HG02943 (cell line): Measurements from ENCODE around the gene BGN.

ENCODE experiments used
- ATAC-seq: cut with Tn5 transposase; IDR thresholded peaks from one replicate; pipeline ENCODE4 v1.9.1; 2021; ENCODE audit warnings: mild to moderate bottlenecking, low read depth, moderate library complexity; ENCODE audit not compliant: unreplicated experiment

BGN gene

DNA sequence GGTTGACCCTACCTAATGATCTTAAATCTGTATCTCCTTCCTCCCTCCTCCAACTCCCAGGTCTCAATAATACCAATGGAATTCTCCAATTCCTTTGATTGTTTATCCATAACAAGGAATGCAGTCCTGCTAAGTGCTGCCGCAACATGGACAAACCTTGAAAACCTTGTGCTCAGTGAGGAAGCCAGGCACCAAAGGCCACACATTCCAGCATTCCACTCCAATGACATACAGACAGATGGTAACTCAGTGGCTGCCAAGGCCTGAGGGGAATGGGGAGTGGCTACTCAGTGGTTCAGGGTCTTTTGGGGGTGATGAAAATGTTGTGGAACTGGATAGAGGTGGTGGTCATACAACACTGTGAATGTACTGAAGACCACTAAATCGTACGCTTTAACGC, 34.8 kb upstream of the BGN start:
- ATAC-seq = no peak

- no peak for ATAC-seq
These were observed 34.0 kb upstream of the BGN start for GRCh38 chrX:153460826-153461225.

DNA sequence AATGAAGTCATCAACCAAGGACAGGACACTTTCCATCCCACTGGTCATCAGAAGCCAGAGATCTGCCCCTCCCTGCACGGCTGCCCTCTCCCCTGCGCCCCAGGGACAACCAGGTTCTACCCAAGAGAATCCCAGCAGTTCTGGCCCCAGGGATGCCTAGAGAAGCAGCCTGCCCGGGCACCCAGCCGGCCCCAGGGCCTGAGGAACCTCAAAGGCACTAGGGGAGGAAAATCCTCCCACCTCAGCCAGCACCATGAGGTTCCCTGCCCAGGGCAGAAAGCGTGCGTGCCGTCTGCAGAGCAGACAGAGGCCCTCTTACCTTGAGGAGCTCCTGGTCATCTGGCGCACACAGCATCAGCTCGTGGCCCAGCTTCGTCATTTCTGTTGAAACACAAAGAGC, 32.5 kb upstream of the BGN start:
- ATAC-seq = no peak

GRCh38 chrX:153463031-153463430, 31.7 kb upstream of the BGN start:
- ATAC-seq = no peak

- ATAC-seq = no peak
These were observed 31.2 kb upstream of the BGN start for GRCh38 chrX:153463556-153463955.

DNA sequence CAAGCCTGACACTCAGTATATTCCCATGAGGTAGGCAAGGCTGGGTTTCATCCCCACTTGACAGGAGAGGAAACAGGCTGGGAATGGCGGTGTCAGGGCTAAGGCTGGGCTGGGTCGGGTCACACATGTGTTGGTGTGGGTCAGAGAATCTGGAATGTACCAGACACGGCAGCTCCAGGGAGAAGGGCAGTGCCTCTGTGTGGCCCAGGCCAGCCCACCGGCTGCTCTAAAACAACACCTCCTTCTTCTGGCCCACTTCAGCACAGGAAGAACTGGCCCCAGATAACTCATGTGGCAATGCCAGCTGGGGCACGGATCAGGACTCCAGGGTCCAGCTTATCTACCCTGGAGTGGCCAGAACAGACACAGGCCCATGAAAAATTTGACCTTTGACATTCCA, 30.7 kb upstream of the BGN start:
- ATAC-seq = no peak

DNA sequence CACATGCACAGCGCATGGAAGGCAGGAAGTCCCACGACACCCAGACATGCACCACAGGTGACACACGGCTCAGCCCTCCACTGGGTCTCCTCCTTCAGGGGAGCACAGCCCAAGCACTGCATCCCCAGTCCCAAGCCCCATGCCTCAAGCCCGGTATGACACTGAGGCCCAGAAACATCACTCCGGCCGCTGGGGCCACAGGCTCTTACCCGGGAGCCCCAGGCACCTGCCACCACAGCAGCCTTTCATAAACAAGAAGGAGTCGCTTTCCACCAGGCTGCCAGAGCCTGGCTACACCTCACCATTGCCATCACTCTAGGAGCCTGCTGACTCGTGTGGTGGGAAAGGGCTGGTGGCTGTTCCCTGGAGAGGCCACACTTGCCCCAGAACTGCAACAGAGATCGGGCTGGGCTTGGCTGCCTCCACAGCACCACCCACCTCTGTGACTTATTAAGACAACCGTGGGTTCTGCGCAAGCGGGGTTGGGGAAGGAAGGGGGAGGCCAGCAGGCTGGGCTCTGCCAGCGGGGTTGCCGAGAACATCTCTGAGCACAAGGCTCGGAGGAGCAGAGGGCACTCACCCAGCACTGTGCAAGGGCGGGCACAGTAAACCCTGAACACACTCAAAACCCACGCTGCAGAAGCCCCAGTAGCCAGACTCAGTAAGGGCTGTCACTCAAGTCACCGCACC, 28.9 kb upstream of the BGN start:
- ATAC-seq = no peak

- no peak for ATAC-seq
These were observed 26.7 kb upstream of the BGN start for GRCh38 chrX:153468008-153468580.

DNA sequence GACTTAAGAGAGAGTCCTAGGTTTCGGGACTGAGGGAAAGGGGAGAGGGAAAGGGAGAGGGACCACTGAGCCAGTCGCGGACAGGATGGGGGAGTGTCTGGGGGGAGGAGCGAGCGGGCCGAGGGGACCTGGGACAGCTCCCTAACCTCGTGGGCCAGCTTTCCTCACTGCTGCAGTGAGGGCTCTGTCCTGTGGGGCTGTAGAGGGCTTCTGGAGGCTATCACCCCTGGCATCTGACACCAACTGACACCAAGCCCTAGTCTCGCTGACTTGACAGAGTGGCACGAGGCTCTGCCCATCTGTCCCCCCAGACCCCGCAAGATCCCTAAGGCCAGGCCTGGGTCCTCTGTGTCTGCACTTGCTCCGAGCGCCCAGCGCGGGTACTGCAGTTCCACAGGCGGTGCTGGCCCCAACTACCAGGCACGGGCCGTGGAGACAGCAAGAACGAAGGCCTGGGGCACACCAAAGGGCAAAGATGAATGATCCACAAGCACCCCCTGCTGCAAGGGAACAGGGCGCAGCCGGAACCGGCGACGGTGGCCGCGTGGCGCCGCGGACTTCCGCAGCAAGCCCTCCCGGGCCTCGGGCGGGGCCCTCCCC, 24.9 kb upstream of the BGN start:
- peak; percentile 34 for ATAC-seq

- peak; percentile 72 for ATAC-seq
These were observed 24.1 kb upstream of the BGN start, which contains the start of gene HAUS7 for GRCh38 chrX:153470411-153471363. TSS of gene HAUS7 (minus strand) at chrX:153470576. CDS start at chrX:153470557, 19 bp downstream.

DNA sequence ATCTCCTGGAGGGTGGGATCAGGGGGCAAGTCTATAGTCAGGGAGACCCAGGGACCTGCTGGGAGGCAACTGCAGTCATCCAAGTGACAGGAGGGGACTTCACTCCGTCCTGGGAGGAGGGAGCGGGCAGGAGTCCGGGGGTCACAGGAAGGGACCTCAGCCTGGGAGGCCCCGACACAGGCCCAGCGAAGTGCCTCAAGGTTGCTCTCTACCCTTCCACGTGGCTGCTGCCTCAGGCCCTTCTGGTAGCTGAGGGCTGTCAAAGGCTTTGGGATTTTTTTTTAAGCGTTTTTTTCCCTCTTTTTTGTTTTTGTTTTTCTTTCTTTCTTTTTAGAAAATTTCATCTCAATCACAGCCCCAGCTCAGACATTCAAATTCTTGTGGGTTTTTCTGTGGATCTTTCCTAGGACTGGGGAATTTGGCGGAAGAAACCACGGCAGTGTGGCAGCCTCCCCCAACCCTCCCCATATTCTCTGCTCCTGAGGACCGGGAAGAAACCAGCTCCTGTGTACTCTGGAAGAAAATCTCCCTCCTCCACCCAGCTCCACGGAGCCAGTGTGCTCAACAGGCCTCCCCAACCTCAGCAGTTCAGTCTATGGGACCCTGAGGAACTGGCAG, 23.0 kb upstream of the BGN start:
- ATAC-seq = no peak

DNA sequence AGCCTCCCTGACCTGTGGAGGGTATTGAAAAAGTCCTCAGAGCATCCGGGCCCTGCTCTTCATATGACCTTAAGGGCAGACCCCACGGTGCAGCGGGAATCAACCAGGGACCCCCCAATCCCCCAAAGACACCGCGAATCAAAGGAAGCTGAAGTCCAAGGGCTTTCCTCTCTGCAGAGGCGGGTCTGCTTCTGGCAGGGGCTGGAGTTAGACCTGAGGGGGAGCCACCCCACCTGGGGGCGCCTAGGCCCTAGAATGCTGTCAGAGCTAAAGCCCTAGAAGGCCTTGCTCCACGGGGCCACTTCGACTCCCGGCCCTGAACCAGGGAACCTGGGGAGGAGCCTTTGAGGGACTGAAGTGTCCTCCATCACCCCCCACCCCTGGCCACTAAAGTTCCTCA, 21.7 kb upstream of the BGN start:
- ATAC-seq = no peak

DNA sequence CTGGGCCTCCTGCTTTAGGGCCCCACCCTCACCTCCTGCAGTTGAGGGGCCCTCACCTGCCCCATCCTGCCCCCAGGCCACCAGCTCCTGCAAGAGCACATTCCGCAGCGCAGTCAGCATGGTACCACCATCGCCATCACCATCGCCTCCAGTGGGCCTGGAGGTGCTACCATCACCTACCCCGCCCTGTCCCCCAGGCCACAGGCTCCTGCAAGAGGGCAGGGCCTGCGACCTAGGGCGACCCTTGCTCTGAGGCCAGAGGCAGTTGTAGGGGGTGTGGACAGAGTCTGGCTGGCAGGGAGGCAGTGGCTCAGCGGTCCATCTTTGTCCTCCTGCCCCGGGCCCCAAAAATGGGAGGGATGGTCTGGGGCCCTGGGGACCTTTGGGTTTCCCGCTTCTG, 20.5 kb upstream of the BGN start:
- ATAC-seq = no peak

DNA sequence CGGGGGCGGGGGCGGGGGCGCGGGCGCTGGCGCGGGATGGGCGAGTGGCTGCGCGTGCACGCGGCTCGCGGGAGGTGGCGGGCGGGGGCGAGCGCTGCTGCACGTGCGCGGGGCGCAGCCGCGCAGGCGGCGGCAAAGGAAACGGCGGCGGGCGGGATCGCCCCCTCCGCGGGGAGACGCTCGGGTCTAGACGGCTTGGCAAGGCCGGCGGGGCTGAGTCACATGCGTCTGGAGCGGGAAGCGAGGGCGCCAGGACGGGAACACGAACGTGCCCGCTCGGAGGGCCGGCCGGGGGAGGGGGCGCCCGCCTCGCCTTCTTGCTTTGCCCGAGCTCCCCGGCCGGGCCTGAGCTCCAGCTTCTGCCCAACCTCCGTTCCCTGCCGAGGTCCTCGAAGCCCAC, 20.1 kb upstream of the BGN start:
- ATAC-seq = no peak

- no peak for ATAC-seq
These were observed 19.5 kb upstream of the BGN start for GRCh38 chrX:153475271-153475670.

DNA sequence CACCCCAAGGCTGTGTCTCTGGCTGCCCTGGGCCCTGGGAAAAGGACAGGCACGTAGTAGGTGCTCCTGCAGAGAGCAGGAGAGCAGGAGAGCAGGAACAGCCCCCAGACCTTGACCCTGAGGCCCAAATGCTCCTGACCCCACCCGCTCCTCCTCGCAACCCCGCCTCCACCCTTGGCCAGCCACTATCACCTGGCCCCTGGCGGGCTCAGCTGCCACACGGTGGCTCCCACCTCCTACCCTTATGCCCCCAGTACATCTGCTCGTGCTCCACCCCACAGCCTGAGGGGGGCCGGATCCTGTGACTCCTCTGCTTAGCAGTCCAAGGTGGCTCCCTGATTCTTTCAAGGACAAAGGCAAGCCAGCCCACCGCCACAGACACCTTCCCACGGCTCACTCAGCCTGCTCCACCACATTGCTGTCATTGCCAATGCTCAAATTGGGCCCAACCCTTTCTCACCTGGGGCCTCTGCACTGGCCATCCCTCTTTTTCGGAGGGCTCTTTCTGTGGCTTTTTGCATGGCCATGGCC, 19.0 kb upstream of the BGN start:
- ATAC-seq = no peak

DNA sequence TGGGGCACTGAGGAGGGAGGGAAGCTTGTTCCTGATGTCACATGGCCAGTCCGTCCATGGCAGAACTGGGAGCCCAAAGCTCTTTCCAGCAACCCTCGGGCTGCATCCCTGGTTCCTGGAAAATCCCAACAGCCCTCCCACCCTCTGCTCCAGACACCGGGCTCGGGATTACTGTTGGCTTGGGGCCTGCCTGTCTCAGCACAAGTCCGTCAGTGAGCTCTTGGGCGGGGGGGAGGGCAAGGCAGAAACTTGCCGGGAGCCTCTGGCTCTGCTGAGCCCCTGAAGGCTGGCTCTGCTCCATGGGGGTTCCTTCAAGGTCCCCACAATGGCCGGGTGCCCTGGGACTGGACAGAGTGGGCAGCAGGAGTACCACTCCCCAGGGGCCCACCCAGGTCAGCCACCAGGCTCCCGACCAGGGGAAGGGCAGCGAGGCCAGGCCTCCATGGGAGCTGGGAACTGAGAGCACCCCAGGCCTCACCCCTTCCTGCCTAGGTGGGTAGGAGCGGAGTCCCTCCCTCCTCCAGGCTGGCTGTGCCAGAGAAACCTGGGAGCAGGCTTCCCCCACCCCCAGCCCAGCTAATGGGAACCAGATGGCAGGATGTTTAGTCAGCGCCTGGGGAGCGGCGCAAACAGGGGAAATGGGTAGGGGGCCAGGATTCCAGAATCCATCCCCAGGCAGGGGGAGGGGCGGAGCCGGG, 18.0 kb upstream of the BGN start:
- ATAC-seq = no peak

- no peak for ATAC-seq
These were observed 17.4 kb upstream of the BGN start for GRCh38 chrX:153477364-153477857.

- no peak for ATAC-seq
These were observed 16.9 kb upstream of the BGN start for GRCh38 chrX:153477901-153478300.

DNA sequence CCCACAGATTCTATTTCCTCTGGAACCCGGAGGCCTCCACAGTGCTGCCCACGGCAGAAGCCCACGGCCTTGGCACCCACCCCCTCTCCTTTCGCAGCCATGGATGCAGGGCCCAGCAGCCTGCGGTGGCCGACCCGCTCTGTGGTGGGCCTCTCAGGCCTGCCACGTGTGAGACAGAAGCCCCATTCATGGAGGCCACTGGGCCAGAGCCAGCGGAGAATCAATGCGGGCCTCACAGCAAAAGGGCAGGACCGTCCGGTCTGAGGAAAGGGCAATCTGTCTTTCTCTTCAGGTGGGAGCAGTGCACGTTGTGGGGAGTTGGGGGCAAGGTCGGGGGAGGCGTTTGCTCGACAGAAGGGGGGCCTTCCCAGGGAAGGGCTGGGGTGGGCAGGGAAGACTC, 16.0 kb upstream of the BGN start:
- ATAC-seq = no peak
